Left lung (tissue), 10 donors: ENCODE data around the gene TMPRSS7. TPM values are rescaled to one million over a fixed set of nuclear protein-coding genes. Genes with fewer than 3 reads are reported as not detected.

Source experiments
- ATAC-seq: fragments of 200-7000 bp; cut with Tn5 transposase; one replicate; pipeline ENCODE4 v1.9.1; 2020; ENCODE audit warnings: moderate library complexity
- DNase-seq, 4 donors: peaks; one replicate each; pipeline ENCODE4 v3.0.0-alpha.2; 2013 to 2020
- H3K27ac ChIP-seq, 2 donors: fragments of 200-600 bp; sonication (generic) in 1 of 2; one replicate each; pipeline versions ENCODE4 v1.5.0 to v1.8.0; 2020 to 2021
- H3K27me3 ChIP-seq, 2 donors: fragments of 200-600 bp; sonication (generic) in 1 of 2; one replicate each; pipeline versions ENCODE4 v1.5.0 to v1.8.0; 2020 to 2021
- H3K36me3 ChIP-seq, 2 donors: fragments of 200-600 bp; sonication (generic) in 1 of 2; one replicate each; pipeline versions ENCODE4 v1.5.0 to v1.8.0; 2020 to 2021
- H3K4me1 ChIP-seq, 2 donors: fragments of 200-600 bp; one replicate each; pipeline ENCODE4 v1.8.0; 2021
- H3K4me3 ChIP-seq, 2 donors: fragments of 200-600 bp; sonication (generic) in 1 of 2; one replicate each; pipeline versions ENCODE4 v1.5.0 to v1.8.0; 2020 to 2021; ENCODE audit warnings: mild to moderate bottlenecking in 1 of 2
- H3K9me3 ChIP-seq, 2 donors: fragments of 200-600 bp; sonication (generic) in 1 of 2; one replicate each; pipeline versions ENCODE4 v1.5.0 to v1.8.0; 2020 to 2021
- CTCF ChIP-seq, 2 donors: fragments of 200-600 bp; sonication (generic) in 1 of 2; IDR thresholded peaks; one replicate each; pipeline versions ENCODE4 v1.5.0 to v1.8.0; 2021; ENCODE audit warnings: antibody characterized with exemption in 2 of 2
- intact Hi-C, 2 donors: fragments of 100-400 bp; cut with DNase I; formaldehyde crosslinking; loops; one replicate each; pipeline versions ENCODE4 v1.11.2 to v1.14.2; 2022
- polyA plus RNA-seq, 6 donors: library from polyadenylated mRNA; unstranded; fragments of 120-200 nt; gene quantifications; one replicate each; pipeline ENCODE4 v1.2.1, GENCODE V29; 2013; ENCODE audit not compliant: insufficient read length in 6 of 6
- total RNA-seq, 2 donors: library from RNA; stranded (reverse); fragmentation: NEBNext Ultra II Directional; extraction: Animal tissue kit (Norgen Biotek cat#: 25700); gene quantifications; one replicate each; pipeline ENCODE4 v1.2.1, GENCODE V29; 2021
- donor health status: DM: no; HTN: yes; CAD: no.
- donor health status: DM: no; HTN: no; CAD: no.

Gene TMPRSS7
- total and polyA plus RNA-seq, 8 donors: 0.06 to 0.17 (median 0.08) TPM; not detected in 4

GRCh38 chr3:112124907-112125607, 90.5 kb downstream of the TMPRSS7 start:
- Histone ChIP-seq H3K36me3 (peaks cover 0 to 12% of the 10 kb centered on the region in 2 donors), H3K9me3 (no peaks in the 10 kb centered on the region), H3K4me3 (no peak overlapping the region), H3K4me1 (peaks cover 0 to 7% of the 10 kb centered on the region in 2 donors), H3K27ac (no peak overlapping the region), H3K27me3 (no peaks in the 10 kb centered on the region)
- intact Hi-C loops: no loop called here
- DNase-seq (no peak), ATAC-seq (no peak)
- TF ChIP-seq CTCF (IDR thresholded peaks at IDR 0.05): no peak

GRCh38 chr3:112126511-112126911, 92.0 kb downstream of the TMPRSS7 start:
- Histone ChIP-seq H3K36me3 (peaks cover 0 to 12% of the 10 kb centered on the region in 2 donors), H3K9me3 (no peaks in the 10 kb centered on the region), H3K4me3 (no peak overlapping the region), H3K27ac (no peak overlapping the region), H3K4me1 (peaks cover 0 to 7% of the 10 kb centered on the region in 2 donors), H3K27me3 (no peaks in the 10 kb centered on the region)
- ATAC-seq (no peak), DNase-seq (no peak)
- no peak for TF ChIP-seq CTCF (IDR thresholded peaks at IDR 0.05)
- intact Hi-C loops: no loop called here

GRCh38 chr3:112127522-112128494, 93.3 kb downstream of the TMPRSS7 start:
- no peak overlapping the region for H3K27ac ChIP-seq
- no peaks in the 10 kb centered on the region for H3K9me3 ChIP-seq
- H3K4me1 ChIP-seq: peaks cover 0 to 7% of the 10 kb centered on the region in 2 donors
- intact Hi-C loops: no loop called here
- TF ChIP-seq CTCF (IDR thresholded peaks at IDR 0.05): no peak
- no peak overlapping the region for H3K4me3 ChIP-seq
- DNase-seq (no peak), ATAC-seq (no peak)
- no peaks in the 10 kb centered on the region for H3K27me3 ChIP-seq
- peaks cover 0 to 10% of the 10 kb centered on the region in 2 donors for H3K36me3 ChIP-seq

GRCh38 chr3:112128843-112129727, 94.5 kb downstream of the TMPRSS7 start:
- Histone ChIP-seq H3K27ac (no peak overlapping the region), H3K4me1 (peaks cover 0 to 7% of the 10 kb centered on the region in 2 donors), H3K27me3 (no peaks in the 10 kb centered on the region), H3K9me3 (no peaks in the 10 kb centered on the region), H3K36me3 (no peaks in the 10 kb centered on the region), H3K4me3 (no peak overlapping the region)
- intact Hi-C loops: no loop called here
- ATAC-seq (no peak), DNase-seq (no peak)
- TF ChIP-seq CTCF (IDR thresholded peaks at IDR 0.05): no peak
